Endodermal cell (in vitro differentiated cells): ENCODE measurements around the gene RNF149. TPM values are rescaled to one million over a fixed set of nuclear protein-coding genes. Genes with fewer than 3 reads are reported as not detected.

Experiments
- DNase-seq: peaks from one replicate; pipeline ENCODE4 v3.0.0-alpha.2; 2017
- H3K27ac ChIP-seq: 2 replicates; pipeline ENCODE4 v1.5.1; 2013; ENCODE audit warnings: mild to moderate bottlenecking, low read depth, low read length, moderate library complexity
- H3K27me3 ChIP-seq: 2 replicates; pipeline ENCODE4 v1.6.1; 2013; ENCODE audit warnings: mild to moderate bottlenecking, low read length, moderate library complexity; ENCODE audit not compliant: insufficient read depth, control insufficient read depth, poor library complexity, severe bottlenecking
- H3K36me3 ChIP-seq: 2 replicates; pipeline ENCODE4 v1.7.0; 2013; ENCODE audit warnings: mild to moderate bottlenecking, low read length, moderate library complexity; ENCODE audit not compliant: control insufficient read depth, insufficient read depth
- H3K4me1 ChIP-seq: one replicate; pipeline ENCODE4 v1.7.0; 2013; ENCODE audit warnings: low read length; ENCODE audit not compliant: control insufficient read depth, insufficient read depth
- H3K4me3 ChIP-seq: 2 replicates; pipeline ENCODE4 v1.5.1; 2013; ENCODE audit warnings: mild to moderate bottlenecking, low read length, moderate library complexity
- H3K9ac ChIP-seq: 2 replicates; pipeline ENCODE4 v1.6.1; 2013; ENCODE audit warnings: mild to moderate bottlenecking, low read length, moderate library complexity; ENCODE audit not compliant: poor library complexity, severe bottlenecking; ENCODE audit errors: extremely low read depth
- H3K9me3 ChIP-seq: 2 replicates; pipeline ENCODE4 v1.6.1; 2013; ENCODE audit warnings: mild to moderate bottlenecking, low read length, moderate library complexity; ENCODE audit not compliant: control insufficient read depth
- H3K27ac Mint-ChIP-seq: 2 replicates; pipeline ENCODE4 v1.8.0; 2020; ENCODE audit warnings: mixed read lengths
- H3K27me3 Mint-ChIP-seq: 2 replicates; pipeline ENCODE4 v1.8.0; 2021; ENCODE audit warnings: mild to moderate bottlenecking, mixed read lengths; ENCODE audit not compliant: insufficient read depth
- H3K36me3 Mint-ChIP-seq: 2 replicates; pipeline ENCODE4 v1.8.0; 2020; ENCODE audit warnings: low read depth, mixed read lengths
- H3K4me1 Mint-ChIP-seq: 2 replicates; pipeline ENCODE4 v1.8.0; 2020; ENCODE audit warnings: mixed read lengths
- H3K4me3 Mint-ChIP-seq: 2 replicates; pipeline ENCODE4 v1.8.0; 2020; ENCODE audit warnings: mild to moderate bottlenecking, moderate library complexity, mixed read lengths
- H3K9me3 Mint-ChIP-seq: 2 replicates; pipeline ENCODE4 v1.8.0; 2020; ENCODE audit warnings: mild to moderate bottlenecking, mixed read lengths
- CTCF ChIP-seq: fragments of 200-600 bp; sonication (generic); conservative IDR thresholded peaks from 2 replicates; pipeline ENCODE4 v1.5.0; 2021; ENCODE audit warnings: antibody characterized with exemption, mild to moderate bottlenecking
- WGBS, 2 experiments: methylation state at CpG; one replicate each; pipeline versions ENCODE4 v1.1.5 to v1.1.7; 2013; ENCODE audit warnings: missing lambda C conversion rate in 2 of 2, mixed read lengths in 1 of 2; ENCODE audit not compliant: insufficient coverage in 1 of 2, insufficient read length in 1 of 2; 5-methylcytosine and 5-hydroxymethylcytosine counted together
- total RNA-seq, 2 donors: library from RNA; stranded (reverse); fragmentation: NEBNext Ultra II Directional in 1 of 2; extraction: Animal tissue kit (Norgen Biotek cat#: 25700) in 1 of 2; gene quantifications; 2 replicates in 1 of 2; 3 replicates in 1 of 2; pipeline ENCODE4 v1.2.1, GENCODE V29; 2021

The RNF149 gene
- total RNA-seq, 2 donors from 2014 or later = 26.4 to 36.3 TPM

DNA sequence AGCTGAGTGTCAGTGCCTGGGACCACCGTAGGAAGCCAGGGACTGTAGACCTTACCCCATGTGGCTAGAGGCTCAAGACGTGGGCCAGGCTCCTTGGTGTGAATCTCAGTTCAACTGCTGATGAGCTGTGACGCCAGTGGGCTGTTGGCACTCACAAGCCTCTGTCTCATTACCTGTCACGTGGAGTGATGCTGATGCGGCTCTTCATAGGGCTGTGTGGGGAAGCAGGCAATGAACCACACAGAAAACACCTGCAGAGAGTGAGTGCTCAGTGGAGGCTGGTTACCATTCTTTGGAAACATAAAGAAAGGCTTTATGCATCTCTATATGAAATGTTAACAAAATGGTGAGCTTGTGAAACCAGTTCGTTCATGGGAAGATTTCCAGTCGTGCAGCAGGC, 42.7 kb upstream of the RNF149 start:
- Histone ChIP-seq H3K4me3 (no peak overlapping the region), H3K9ac (no peak overlapping the region), H3K4me1 (no peaks in the 10 kb centered on the region), H3K9me3 (no peaks in the 10 kb centered on the region), H3K27me3 (no peaks in the 10 kb centered on the region), H3K27ac (no peak overlapping the region), H3K36me3 (no peaks in the 10 kb centered on the region)
- no peaks in the 10 kb centered on the region for H3K36me3 Mint-ChIP-seq
- TF ChIP-seq CTCF = no peak
- WGBS, 2 experiments = 86 to 94% methylated on average over 6 to 7 of the region's 7 CpGs
- no peak overlapping the region for H3K4me3 Mint-ChIP-seq
- no peaks in the 10 kb centered on the region for H3K4me1 Mint-ChIP-seq
- H3K27ac Mint-ChIP-seq = no peak overlapping the region
- H3K27me3 Mint-ChIP-seq = peaks cover 17% of the 10 kb centered on the region
- no peaks in the 10 kb centered on the region for H3K9me3 Mint-ChIP-seq
- no peak for DNase-seq

DNA sequence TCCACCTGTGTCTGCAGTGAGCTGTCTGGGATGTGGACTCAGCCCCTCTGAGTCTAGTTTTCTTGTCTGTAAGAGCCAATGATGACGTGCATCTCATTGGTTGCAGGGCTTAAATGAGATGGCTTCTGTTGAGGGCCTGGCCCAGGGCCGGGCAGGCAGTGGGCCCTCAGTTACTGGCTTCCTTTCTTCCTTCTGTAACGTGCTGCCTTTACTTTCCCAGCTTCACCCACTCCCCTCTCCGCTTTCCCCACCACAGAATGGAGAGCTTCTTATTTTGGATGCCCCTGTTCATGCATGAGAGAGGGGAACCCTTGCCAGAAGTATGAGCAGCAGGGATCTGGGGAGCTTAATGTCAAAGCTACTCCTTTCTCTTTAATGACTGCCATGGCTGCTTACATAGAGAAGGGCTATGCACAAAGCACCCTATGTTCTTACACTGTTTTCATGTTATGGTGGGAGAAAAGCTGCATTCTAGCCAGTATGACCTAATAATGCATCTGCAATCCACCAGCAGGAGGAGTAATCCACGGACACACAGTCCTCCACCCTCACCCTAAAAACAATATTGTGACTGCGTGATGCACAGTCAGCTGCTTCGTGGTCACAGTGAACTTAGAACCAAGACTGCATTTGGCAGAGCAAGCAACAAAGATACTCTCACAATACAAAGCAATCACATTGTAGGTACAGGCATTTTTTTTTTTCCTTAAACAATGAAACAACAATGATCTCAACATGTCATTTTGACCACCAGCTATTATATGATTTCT, 41.6 kb upstream of the RNF149 start:
- TF ChIP-seq CTCF = peak; percentile 56

DNA sequence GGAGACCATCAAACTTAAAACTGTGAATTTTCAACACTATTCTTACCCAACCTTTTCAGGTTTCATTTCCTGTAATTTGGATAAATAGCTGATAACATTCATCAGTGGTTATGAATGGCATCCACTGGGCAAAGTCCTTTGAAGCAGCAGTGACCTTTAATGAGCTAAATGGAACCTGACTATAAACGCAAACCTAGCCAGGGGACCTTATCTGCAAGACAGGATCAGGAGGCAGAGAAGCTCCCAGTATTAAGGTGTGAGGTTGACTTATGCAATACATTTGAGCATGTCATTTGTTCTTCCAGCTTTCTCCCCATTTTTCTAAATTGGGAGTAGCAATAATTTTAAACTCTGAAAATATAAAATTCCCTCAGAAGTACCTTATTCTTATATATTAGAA, 40.4 kb upstream of the RNF149 start:
- H3K4me1 ChIP-seq = no peaks in the 10 kb centered on the region
- peaks cover 3% of the 10 kb centered on the region for H3K4me1 Mint-ChIP-seq
- H3K9ac ChIP-seq = no peak overlapping the region
- H3K36me3 Mint-ChIP-seq = no peaks in the 10 kb centered on the region
- H3K27me3 Mint-ChIP-seq = no peaks in the 10 kb centered on the region
- no peak overlapping the region for H3K4me3 ChIP-seq
- H3K9me3 Mint-ChIP-seq = no peaks in the 10 kb centered on the region
- H3K4me3 Mint-ChIP-seq = no peak overlapping the region
- no peak overlapping the region for H3K27ac Mint-ChIP-seq
- no peaks in the 10 kb centered on the region for H3K36me3 ChIP-seq
- H3K27me3 ChIP-seq = no peaks in the 10 kb centered on the region
- no peak for TF ChIP-seq CTCF
- DNase-seq = no peak
- 88 to 90% methylated on average over 1 of the region's 1 CpG for WGBS, 2 experiments
- no peak overlapping the region for H3K27ac ChIP-seq
- H3K9me3 ChIP-seq = no peaks in the 10 kb centered on the region

More for the DNA sequence above, 41.6 kb upstream of the RNF149 start:
- Mint-ChIP-seq H3K9me3 (no peaks in the 10 kb centered on the region), H3K36me3 (no peaks in the 10 kb centered on the region), H3K27me3 (peaks cover 7% of the 10 kb centered on the region), H3K27ac (no peak overlapping the region), H3K4me3 (no peak overlapping the region), H3K4me1 (no peaks in the 10 kb centered on the region)
- Histone ChIP-seq H3K36me3 (no peaks in the 10 kb centered on the region), H3K4me3 (no peak overlapping the region), H3K9ac (no peak overlapping the region), H3K27ac (no peak overlapping the region), H3K4me1 (no peaks in the 10 kb centered on the region), H3K27me3 (no peaks in the 10 kb centered on the region), H3K9me3 (no peaks in the 10 kb centered on the region)
- WGBS, 2 experiments = 90 to 93% methylated on average over 2 to 7 of the region's 7 CpGs
- DNase-seq = no peak
